Endometrial microvascular endothelial cells (primary cell): ENCODE data around the gene IQCH. TPM values are rescaled to one million over a fixed set of nuclear protein-coding genes. Genes with fewer than 3 reads are reported as not detected.
"Not testable (repeated sequence)": the region's sequence is repeated elsewhere in the genome, so short reads cannot be mapped to it uniquely, and the experiment has no call there.

Experiments
- in situ Hi-C: cut with HindIII; loops from 2 replicates; pipeline ENCODE4 v1.10.0; 2017; ENCODE audit warnings: low sequenced_read_pairs, low pct_unique_long_range_greater_than_20kb; ENCODE audit errors: inconsistent ontology term
- total RNA-seq: library from RNA; depleted of rRNA; stranded (reverse); fragments of >200 nt; gene quantifications from one replicate; pipeline ENCODE4 v1.2.3, GENCODE V29; 2015; ENCODE audit errors: inconsistent ontology term

IQCH gene
- total RNA-seq, 1 donor from 2014 or later, result 0.37 TPM

DNA sequence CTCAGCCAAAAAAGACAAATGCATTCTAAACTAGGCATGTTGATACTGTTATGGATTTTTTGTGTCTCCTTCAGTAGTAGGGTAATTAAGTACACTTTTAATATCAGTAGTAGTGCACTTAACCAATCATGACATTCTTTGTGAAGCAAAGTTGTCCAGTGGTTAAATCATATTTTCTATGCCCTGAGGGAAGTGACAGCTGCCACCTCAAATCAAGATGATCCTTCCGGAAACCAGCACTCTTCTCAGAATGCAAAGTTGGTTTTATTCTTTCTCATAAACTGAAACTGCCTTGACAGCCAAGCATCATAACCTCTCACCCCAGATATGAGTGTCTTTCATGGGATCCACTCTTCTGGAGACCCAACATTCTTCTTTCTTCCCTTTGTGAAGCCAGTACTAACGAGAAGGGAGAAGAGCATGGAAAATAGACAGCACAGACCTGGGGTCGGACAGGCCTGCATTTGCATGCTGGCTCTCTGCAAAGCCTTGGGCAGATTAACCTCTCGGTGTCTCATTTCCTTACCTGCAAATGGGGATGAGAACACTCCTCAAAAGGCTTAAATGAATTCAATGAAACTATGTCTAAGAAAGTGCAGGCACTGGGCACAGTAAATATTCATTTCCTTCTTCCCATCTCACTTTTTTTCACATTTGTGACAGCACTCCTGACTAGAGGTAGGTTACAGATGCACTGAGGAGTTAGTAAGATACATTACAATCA is 13.3 kb upstream of the IQCH start:
- in situ Hi-C loops, result no loop called here

DNA sequence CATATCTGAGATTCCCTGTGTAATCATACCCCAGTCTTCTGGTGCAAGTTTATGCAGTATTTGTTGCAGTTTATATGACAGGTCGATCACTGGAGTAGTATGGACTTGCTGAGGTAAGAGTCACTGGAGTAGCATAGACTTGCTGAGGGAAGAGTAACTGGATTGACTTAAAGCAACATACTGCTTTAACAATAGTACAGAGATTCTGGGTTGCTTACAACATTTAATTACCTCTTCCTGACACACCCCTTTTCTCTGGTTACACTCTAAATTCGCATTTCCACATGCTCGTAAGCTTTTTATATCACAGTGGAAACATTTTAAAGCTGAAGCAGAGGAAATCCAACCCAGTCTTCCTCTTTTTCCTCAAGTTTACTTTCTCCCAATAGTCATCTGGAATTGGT is 11.9 kb upstream of the IQCH start:
- in situ Hi-C loops, result no loop called here

DNA sequence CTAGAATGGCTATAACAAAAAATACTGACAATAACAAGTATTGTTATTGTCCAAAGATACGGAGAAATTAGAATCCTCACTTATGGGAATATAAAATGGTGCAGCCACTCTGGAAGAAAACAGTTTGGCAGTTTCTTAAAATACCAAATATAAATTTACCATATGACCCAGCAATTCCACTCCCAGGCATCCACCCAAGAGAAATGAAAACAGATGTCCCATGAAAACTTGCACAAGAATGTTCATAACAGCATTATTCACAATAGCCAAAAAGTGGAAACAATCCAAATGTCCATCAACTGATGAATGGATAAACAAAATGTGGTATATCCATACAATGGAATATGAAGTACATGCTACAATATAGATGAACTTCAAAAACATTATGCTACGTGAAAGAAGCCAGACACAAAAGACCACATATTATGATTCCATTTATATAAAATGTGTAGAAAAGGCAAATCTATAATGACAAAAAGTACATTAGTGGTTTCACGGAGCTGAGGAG is 9.6 kb upstream of the IQCH start:
- in situ Hi-C loops, result no loop called here

DNA sequence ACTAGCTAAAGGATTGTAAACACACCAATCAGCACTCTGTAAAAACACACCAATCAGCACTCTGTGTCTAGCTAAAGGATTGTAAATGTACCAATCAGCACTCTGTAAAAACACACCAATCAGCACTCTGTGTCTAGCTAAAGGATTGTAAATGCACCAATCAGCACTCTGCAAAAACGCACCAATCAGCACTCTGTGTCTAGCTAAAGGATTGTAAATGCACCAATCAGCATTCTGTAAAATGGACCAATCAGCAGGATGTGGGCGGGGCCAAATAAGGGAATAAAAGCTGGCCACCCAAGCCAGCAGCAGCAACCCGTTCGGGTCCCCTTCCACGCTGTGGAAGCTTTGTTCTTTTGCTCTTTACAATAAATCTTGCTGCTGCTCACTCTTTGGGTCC is 8.0 kb upstream of the IQCH start:
- in situ Hi-C loops, result not testable (repeated sequence)

DNA sequence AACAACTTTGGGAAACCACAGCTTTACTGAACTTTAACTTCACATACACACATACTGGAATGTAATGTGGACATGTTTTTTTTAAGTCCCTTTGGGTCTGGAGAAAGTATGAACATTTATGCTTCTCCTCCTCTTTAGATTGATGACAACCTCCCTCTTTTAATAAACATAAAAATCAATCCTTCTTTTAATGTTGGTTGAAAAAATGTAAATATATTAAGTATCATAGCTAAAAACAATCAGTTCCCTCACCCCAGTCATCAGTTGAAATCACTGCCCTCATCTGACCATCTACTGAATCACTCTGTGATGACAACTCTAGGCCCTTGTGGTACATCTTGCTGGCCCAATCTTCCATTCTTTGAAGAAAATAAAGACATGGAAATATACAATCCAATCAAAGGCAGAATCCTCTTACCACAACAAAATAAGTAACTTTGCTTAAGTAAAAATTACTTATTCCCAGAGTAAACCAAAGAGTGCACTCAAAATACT is 6.5 kb upstream of the IQCH start:
- in situ Hi-C loops, result no loop called here

DNA sequence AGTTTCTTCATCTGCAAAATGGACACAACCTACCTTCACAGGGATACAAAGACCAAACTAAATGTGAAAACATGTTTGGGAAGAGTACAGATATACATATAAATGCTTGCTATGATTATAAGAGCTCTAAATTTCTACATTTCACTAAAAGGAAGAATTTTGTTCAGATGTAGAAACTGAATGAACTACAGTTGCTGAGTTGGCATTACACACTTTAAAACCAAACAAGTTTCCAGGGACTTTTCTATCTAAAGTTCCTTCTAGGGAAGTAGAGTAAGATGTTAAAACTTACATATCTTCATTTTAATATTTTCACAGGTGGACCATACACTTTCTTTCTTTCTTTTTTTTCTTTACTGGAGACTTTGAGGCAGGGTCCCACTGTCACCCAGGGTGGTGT is 4.8 kb upstream of the IQCH start:
- in situ Hi-C loops, result no loop called here

DNA sequence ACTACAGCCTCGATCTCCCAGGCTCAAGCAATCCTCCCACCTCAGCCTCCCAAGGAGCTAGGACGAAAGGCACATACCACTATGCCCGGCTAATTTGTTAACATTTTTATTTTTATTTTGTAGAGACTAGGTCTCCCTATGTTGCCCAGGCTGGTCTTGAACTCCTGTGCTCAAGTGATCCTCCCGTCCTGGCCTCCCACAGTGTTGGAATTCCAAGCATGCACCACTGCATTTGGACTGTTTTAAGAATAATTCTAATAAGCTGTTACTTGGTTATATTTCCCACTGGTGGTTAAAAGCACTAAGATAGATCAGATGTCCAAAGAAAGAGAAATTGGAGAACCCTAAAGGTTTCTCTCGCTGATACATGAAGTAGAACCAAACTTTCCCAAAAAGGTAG is 3.3 kb upstream of the IQCH start:
- in situ Hi-C loops, result no loop called here

DNA sequence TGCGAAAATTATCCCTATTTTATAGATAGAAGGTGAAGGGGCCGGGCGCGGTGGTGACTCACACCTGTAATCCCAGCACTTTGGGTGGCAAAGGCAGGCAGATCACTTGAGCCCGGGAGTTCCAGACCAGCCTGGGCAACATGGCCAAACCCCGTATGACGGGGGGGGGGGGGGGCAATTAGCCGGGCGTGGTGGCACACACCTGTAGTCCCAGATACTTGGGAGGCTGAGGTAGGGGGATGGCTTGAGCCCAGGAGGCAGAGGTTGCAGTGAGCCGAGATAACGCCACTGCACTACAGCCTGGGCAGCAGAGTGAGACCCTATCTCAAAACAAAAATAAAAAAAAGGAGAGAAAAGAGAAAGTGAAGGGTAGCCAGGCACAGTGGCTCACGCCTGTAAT is 1.5 kb upstream of the IQCH start:
- in situ Hi-C loops, result no loop called here

DNA sequence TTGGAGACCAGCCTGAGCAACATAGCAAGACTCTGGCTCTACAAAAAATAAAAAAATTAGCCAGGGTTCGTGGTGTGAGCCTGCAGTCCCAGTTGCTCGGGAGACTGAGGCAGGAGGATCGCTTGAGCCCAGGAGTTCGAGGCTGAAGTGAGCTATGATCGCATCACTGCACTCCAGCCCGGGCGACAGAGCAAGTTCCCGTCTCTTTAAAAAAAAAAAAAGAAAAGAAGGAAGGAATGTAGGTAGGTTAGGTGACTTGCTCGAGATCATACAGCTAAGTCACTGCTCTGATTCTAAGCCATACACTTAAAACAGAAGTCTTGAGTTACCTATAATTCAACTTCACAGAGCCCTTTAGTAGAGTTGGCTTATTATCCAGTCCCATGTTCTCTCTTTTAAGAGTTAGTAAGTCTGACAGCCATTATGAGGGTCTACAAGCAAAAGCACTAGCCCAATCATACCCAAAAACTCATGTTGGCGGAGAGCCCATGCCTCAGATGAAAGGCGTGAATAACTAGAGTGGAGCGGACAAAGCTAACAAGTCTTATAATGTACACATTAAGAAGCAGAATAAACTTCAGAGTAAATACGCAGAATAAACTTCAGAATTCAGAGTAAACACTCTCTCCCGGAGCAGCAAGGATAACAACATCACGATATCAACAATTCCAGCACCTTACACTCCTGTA is 893 bp upstream of the IQCH start:
- in situ Hi-C loops, result no loop called here

DNA sequence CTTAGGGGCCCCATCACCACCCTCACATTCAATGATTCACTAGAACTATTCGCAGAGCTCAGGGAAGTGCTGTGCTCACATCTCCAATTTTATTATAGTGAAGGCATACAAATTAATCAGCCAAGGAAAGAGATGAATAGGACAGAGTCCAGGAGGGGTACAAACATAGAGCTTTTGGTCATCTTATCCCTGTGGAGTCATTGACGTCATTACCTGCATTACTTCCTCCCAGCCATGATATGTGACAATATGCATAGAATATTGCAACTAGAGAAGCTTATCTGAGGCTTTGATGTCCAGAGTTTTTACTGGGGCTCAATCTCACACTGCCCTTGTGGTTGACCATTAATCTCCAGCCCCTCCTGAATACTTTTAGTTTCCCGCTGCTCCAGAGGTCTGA is 1.5 kb downstream of the IQCH start:
- in situ Hi-C loops, result no loop called here

DNA sequence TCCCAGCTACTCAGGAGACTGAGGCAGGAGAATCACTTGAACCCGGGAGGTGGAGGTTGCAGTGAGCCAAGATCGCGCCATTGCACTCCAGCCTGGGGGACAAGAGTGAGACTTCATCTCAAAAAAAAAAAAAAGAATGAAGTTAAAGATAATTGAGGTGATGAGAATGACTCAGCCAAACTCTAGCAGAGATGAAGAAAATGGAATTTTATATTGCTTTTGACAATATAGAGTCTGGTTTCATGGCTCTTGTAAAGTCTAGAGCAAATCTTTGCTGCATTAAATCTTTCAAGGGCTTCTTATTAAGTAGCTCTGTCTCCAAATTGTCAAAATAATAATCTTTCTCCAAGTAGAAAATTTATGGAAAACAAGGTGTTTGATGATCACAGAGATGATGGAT is 3.8 kb downstream of the IQCH start:
- in situ Hi-C loops, result not testable (repeated sequence)

DNA sequence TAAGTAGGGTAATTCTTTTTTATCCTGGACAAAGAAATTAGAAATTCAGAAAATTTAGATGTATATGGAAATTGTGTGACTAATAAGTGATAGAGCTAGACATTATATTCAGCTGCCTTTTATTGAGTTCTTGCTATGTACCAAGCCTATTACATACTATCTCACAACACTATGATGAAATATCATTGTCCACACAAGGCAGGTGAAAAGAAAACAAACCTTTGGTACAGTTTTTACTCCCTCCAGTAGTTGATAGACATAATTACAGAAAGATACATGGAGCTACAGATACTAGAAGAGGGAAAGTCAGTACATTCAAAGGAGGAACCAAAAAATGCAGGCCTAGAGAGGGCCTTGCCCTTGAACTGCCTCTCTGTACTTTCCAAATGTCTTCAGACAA is 4.8 kb downstream of the IQCH start:
- in situ Hi-C loops, result no loop called here

DNA sequence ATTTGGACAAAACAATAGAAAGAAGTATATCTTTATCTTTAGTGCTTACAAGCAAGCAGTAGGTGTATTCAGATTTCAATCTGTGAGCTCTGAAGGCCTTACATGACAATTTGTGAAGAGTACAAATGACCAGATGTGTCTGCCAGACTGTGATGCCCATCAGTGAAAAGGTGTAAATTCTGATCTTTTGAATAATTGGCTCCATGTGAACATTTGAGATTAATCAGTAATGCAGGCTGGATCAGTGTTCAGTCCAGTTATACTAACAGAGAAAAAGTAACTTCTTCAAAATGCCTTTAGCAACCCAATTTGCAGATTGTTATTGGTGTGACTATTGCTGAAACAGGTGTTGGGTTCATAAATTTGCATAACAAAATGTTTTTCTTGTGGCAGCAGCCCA is 5.2 kb downstream of the IQCH start:
- in situ Hi-C loops, result no loop called here

DNA sequence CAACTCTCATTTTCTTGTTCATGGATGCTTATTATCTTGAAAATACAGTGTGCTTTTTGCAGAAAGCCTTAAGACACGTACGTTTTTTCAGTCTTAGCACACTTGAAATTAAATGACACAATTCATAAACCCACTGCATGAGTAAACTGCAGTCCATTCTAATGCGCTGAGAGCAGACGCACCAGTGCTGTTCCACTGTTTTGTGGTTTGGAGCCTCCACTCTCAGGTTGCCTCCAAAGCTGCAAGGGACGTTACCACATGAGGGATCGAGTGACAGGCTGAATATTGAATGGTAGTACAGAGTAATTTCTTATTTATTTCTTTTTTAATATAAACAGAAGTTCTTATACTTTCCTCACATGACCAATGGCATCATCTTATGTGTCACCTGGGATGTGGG is 12.3 kb downstream of the IQCH start:
- in situ Hi-C loops, result no loop called here

DNA sequence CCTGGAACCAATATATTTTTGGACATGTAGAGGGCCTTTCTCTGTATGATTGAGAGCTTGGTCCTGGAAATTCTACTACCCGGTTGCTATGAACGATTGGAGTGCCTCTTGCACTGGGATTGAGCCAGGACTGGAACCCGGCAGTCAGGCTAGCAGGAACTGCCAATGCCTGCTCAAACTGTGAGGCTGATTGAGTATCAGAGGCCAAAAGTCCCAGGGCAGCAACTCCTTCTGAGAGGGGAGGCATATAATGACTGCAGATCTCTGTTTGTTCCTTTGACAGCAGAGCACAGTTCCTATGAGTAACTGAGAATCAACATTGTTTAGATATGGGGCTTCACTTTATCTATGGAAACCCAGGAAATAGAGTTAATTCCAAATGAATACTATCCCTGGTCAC is 12.9 kb downstream of the IQCH start:
- in situ Hi-C loops, result no loop called here

DNA sequence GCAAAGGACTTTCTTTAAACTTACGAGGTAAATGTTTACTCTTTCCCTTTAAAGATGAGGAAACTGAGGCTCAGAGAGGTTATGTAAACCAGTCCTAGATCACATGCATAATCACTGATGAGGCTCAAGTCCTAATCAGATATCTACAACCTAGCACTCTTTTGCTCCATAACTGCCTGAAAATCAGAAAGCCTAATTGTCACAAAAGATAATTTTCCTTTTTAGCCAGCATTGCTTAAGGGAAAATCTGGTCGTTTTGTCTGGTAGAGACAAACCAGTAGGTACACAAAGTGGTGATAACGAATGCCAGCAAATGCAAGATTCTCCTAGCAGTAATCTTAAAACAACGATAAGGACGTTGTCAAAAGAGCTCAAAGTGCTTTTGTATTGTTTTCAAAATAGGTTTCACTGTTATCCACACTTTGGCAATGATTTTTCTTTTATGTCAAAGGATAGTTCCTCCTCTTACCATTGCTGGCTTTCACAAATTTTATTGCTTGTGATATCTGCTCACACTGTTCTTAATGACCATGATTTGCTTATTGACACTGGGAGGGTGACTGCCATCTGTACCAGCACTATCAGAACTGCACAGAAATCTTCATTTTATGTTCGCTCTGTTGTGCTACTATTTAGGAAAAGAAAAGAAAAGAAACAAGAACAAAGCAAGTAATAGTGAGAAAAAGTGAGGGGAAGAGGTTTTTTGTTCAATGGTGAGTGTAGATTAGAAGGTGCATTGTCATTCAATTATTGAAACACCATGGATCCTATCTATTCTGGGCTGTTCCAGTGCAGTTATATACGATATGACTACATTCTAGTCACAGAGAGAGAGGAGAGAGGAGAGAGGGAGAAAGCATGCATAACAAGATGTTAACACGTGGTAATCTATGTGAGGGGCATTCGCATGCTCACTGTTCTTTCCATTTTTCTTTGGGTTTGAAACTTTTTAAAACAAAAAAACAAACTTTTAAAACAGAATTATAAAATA is 13.7 kb downstream of the IQCH start:
- in situ Hi-C loops, result no loop called here

DNA sequence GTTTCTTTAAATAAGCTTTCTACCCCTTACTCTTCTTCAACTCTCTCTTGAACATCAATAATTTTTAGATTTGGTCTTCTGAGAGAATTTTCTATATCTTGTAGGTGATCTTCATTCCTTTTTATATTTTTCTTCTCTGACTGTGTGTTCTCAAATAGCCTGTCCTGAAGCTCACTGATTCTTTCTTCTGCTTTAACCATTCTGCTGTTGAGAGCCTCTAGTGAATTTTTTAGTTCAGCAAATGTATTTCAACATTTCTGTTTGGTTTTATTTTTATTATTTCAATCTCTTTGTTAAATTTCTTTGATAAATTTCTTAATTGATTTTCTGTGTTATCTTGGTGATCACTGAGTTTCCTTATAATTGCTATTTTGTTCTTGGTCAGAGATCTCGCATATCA is 19.6 kb downstream of the IQCH start:
- in situ Hi-C loops, result no loop called here

DNA sequence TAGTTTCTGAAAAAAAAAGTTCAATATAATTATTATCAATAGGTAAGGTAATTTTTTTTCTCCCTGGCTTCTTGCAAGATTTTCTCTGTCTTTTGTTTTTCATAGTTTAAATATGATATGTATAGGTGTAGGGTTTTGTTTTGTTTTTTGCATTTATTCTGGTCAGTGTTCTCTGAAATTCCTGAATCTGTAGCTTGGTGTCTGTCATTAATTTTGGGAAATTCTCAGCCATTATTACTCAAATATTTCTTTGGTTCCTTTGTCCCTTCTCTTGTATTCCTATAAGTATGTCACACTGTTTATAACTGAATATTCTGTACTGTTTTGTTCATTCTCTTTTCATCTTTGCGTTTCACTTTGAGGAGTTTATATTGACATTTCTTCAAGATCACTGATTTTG is 22.1 kb downstream of the IQCH start:
- in situ Hi-C loops, result no loop called here

DNA sequence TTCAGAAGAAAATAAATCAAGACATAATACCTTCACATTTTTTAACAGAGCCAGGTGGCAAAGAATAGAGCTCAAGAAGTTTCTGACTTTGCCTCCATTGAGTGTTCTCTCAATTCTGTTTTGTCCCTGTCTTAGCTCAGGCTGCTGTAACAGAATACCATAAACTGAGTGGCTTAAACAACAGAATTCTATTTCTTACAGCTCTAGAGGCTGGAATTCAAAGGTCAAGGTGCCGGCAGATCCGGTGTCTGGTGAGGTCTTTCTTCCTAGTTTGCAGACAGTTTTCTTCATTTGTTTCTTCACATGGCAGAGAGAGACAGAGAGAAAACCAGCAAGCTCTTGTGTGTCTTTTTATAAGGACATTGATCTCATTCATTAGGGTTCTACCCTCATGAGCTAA is 25.6 kb downstream of the IQCH start:
- in situ Hi-C loops, result no loop called here
